Cardiac atrium fibroblast (primary cell): ENCODE results near the gene PKNOX1. TPM values are rescaled to one million over a fixed set of nuclear protein-coding genes. Genes with fewer than 3 reads are reported as not detected.

Experiments
- total RNA-seq: library from RNA; depleted of rRNA; stranded (reverse); fragments of >200 nt; gene quantifications from 2 replicates; pipeline ENCODE4 v1.2.3, GENCODE V29; 2015

Gene PKNOX1, protein sequence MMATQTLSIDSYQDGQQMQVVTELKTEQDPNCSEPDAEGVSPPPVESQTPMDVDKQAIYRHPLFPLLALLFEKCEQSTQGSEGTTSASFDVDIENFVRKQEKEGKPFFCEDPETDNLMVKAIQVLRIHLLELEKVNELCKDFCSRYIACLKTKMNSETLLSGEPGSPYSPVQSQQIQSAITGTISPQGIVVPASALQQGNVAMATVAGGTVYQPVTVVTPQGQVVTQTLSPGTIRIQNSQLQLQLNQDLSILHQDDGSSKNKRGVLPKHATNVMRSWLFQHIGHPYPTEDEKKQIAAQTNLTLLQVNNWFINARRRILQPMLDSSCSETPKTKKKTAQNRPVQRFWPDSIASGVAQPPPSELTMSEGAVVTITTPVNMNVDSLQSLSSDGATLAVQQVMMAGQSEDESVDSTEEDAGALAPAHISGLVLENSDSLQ
- total RNA-seq, result 6.7 and 9.6 TPM in 2 replicates

DNA sequence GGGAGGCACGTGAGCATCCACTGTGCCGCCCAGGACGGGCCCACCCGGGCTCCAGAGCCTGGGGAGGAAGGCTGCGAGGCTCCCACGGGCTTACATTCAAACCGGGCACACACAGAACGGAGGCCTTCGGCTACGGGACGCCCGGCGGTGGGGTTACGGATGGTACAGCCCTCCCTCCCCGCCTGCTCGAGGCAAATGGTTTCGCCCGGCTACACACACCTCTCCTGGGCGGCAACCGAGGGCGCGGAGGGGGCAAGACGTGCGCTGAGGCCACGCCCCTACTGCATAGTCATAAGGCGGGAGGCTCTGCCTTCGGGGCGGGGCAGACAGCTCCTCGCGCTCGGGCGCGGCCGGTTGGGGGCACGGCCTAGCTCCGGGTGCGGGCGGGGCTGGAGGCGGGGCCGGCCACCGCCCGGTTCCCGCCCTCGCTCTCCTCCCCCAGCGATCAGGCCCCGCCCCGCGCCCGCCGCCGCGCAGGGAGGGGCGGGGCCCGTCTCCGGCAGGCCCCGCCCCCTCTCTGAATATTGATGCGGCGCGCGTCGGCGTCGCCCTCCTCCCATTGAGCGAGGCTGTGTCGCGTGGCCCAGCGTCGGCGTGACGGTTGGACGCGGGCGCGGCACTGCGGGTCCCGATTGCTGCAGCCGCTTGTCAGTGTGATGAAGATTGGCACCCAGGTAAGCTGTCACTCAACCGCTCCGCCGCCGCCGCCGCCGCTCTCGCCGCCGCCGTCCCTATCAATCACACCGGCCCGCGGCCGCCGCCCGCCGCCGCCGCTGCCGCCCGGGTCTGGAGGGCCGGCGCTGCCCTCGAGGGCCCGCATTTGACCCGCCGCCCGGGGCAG is at the start of gene PKNOX1:
Gene PKNOX1 (plus strand): TSS at position 572 of the 841 bp plus-strand sequence. CDS start 29,820 bp downstream, outside the sequence.

DNA sequence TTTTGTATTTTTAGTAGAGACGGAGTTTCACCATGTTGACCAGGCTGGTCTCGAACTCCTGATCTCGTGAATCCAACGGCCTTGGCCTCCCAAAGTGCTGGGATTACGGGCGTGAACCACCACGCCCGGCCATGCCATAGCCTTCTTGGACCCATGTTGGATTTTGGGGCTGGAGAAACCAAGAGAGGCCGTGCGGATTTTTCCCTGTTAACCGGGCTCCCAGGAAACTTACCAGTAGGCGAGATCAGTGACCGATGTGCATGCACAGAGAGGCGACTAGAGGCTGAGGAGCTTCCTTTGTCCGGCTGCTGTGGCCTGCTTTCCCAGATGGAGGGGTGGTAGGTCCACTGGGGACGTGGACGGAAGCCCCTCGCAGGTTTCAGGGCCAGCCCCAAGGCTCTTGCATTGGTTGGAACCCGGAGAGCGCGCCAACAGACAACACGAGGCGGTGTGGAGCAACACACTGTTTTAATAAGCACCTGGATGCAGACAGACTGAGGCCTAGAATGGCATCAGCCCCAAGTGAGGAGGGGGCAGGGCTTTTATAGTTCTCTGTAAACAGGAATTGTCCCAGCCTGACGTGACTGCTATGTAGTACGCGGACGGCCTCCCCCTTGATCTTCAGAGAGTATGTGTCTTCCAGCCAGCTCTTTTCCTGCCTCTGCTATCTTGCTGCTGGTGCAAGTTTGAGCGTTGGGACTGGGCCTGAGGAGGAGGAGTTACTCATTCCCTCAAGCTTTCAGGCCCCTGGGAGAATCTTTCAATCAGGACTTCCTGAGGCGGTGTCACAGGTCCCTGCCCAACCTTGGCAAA is 49.0 kb upstream of the PKNOX1 start, which contains the start of gene ERVH48-1:
Gene ERVH48-1 (minus strand): TSS at position 517 of the 813 bp plus-strand sequence. CDS start 6,624 bp downstream, outside the sequence.

DNA sequence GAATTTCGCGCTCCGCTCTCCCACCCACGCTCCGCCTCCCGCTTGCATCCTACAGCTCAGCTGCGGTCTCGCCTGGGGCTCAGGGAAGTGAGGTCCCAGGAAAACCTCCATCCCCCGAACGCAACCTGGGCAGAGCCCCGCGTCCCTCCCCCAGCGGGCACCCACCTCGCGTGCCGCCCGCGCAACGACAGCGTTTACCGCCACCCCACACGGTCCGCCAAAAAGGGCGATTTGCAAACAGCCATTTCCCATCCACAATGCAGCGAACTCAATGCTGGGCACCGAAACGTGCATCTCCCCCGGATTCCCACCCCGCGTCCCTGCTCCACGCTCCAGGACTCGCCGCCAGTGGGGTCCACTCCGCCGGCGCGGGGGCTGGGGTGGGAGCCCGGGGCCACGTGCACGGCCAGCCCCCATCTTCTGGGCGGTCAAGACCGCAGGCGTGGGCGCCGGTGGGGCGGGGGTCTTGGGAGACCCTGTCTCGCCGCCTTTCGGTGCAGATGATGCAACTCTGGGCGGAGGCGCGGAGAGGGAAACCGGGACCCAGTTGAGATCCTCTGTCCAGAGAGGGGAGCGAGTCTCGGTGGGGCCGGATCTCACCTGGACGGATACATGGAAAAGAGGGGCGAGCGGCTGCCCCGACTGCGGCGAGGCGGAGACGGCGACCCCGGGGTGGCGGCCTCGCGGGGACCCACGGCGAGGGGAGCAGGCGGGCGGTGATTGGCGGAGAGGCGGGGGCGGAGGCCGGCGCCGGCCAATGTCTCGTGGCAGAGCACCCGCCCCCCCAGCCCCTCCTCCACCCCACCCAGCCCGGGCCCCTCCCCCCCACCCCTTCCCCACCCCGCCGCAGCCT is 101.0 kb downstream of the PKNOX1 start, which contains the start of gene CBS:
Gene CBS (minus strand): TSS at position 666 of the 853 bp plus-strand sequence. CDS start 3,642 bp downstream, outside the sequence.

Other genes starting within 250 kb of the PKNOX1 start
- gene WDR4, start 95.0 kb upstream of the PKNOX1 start, total RNA-seq, result 6.0 and 12.1 TPM in 2 replicates
- gene NDUFV3, start 81.3 kb upstream of the PKNOX1 start, total RNA-seq, result 53.9 and 55.2 TPM in 2 replicates
- gene ERVH48-1, start 48.9 kb upstream of the PKNOX1 start, total RNA-seq, result not detected in 2 replicates
- gene CBS, start 101.3 kb downstream of the PKNOX1 start, total RNA-seq, result 36.9 and 47.5 TPM in 2 replicates
- 11.5 and 21.5 TPM in 2 replicates for gene U2AF1, start 133.0 kb downstream of the PKNOX1 start, total RNA-seq
- gene CRYAA, start 194.4 kb downstream of the PKNOX1 start, total RNA-seq, result not detected in 2 replicates